ENCODE data around the gene ST6GALNAC5.

Gene ST6GALNAC5

GRCh38 chr1:76949503-76949902 is 82.2 kb downstream of the ST6GALNAC5 start:
- TF ChIP-seq, protein P1, sequence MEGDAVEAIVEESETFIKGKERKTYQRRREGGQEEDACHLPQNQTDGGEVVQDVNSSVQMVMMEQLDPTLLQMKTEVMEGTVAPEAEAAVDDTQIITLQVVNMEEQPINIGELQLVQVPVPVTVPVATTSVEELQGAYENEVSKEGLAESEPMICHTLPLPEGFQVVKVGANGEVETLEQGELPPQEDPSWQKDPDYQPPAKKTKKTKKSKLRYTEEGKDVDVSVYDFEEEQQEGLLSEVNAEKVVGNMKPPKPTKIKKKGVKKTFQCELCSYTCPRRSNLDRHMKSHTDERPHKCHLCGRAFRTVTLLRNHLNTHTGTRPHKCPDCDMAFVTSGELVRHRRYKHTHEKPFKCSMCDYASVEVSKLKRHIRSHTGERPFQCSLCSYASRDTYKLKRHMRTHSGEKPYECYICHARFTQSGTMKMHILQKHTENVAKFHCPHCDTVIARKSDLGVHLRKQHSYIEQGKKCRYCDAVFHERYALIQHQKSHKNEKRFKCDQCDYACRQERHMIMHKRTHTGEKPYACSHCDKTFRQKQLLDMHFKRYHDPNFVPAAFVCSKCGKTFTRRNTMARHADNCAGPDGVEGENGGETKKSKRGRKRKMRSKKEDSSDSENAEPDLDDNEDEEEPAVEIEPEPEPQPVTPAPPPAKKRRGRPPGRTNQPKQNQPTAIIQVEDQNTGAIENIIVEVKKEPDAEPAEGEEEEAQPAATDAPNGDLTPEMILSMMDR (conservative IDR thresholded peaks at IDR 0.05), result no peak
- TF ChIP-seq ZFX (IDR thresholded peaks at IDR 0.05), result 0 out of 2 replicates have a peak, but pooled peaks have one; percentile 3
- no peak overlapping the region for H3K27ac ChIP-seq

DNA sequence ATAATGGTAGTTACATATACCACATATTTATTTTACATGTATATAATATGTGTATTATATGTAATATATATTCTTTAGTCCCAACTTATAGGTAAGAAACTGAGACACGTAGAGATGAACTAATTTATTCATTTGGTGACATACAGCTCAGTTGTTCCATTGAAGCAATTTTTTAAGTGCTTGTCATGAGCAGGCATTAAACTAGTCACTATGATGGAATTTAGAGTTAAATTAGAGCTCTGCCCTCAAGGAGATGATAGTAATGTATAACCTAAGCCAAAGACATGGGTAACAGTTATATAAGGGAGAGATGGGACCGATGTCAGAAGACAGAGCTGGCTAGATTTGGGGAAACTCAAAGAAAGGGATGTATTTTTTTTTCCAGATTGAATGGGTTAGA is 83.0 kb downstream of the ST6GALNAC5 start:
- TF ChIP-seq ZFX (IDR thresholded peaks at IDR 0.05), result no peak
- H3K27ac ChIP-seq, result no peak overlapping the region

DNA sequence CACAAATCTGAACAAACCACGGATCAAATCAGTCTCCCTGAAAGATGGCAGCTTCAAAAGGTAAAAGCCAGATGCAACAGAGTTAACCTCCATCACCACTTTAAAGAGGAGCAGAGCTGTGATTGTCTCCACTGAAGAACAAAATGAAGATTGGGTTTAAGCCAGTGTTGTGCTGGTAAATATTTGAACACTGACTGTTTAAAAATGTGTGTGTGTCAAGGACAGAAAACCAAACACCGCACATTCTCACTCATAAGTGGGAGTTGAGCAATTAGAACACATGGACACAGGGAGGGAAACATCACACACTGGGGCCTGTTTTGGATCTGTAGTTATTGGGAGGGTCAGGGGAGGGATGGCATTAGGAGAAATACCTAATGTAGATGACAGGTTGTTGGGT is 83.9 kb downstream of the ST6GALNAC5 start:
- H3K27ac ChIP-seq, result no peak overlapping the region
- TF ChIP-seq, protein P1 (conservative IDR thresholded peaks at IDR 0.05), result no peak
- TF ChIP-seq ZFX (IDR thresholded peaks at IDR 0.05), result no peak

DNA sequence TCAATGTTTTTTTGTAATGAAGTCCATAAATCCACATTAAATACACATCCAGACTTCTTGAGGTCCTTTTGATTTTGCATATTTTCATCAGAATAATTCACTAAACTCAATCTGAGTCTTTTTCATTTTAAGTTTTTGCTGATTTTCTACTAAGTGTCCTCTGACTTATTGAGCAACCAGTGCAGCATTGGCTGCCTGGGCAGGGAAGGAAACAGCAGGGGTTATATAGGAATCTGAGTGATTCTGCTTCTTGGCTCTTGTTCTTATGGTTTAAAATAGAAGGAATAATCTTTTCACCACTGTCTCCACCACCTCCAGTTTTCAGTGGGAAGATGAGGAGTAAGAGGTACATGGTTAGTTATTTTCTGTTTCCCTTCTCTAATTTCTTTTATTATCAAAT is 88.4 kb downstream of the ST6GALNAC5 start:
- no peak overlapping the region for H3K27ac ChIP-seq
- no peak for TF ChIP-seq ZFX (IDR thresholded peaks at IDR 0.05)

GRCh38 chr1:76957961-76958360 is 90.7 kb downstream of the ST6GALNAC5 start:
- H3K27ac ChIP-seq, result no peak overlapping the region
- TF ChIP-seq ZFX (IDR thresholded peaks at IDR 0.05), result no peak
- TF ChIP-seq, protein P1 (conservative IDR thresholded peaks at IDR 0.05), result no peak

- no peak overlapping the region for H3K27ac ChIP-seq
- TF ChIP-seq, protein P1 (conservative IDR thresholded peaks at IDR 0.05), result no peak
These were observed 91.5 kb downstream of the ST6GALNAC5 start for GRCh38 chr1:76958828-76959227.

DNA sequence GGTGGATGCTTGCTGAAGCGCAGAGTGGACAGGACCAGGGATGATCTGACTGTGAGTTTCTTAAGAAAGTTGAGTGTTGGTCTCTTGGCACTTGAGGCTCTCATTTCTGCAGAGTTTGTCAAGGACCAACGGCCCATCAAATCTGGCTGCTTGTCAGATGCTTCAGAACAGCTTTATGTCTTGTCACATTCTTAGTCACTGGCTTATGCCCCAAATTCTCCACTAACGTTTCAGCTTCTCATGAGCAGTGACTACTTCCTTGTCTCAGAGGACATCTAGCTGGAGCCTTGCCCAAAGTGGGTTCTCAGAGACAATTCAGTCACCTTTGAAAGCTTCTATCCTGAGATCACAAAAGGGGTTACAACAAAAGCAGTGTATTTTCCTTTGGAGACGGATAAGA is 92.3 kb downstream of the ST6GALNAC5 start:
- no peak for TF ChIP-seq ZFX (IDR thresholded peaks at IDR 0.05)
- TF ChIP-seq, protein P1 (conservative IDR thresholded peaks at IDR 0.05), result no peak
- no peak overlapping the region for H3K27ac ChIP-seq

DNA sequence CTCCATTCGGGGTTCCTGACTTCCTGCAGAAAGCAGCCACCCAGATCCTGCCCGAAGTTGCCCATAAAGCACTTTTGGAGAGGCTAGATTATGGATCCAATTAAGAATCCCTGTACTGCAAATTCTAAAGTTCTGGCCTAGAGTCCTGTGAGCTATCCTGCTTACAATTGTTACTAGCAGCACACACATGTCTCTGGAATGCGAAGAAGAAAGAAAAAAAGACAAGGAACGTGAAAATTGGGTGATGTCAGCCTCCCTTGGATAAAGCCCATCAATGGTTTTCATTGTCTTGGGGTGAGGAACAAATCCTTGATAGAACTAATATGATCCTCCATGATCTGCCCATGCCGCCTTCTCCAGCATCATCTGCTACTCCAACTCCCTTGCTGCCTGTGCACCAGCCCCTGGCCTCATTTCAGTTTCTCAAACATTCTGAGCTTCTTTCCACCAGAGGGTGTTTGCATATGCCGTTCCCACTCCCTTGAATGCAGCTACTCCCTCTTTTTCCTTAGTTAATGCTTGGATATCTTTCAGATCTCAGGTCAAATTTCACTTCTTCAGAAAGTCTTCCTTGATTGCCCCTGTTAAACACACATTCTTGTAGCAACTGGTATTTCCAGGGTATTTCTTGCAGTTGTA is 94.0 kb downstream of the ST6GALNAC5 start:
- H3K27ac ChIP-seq, result no peak overlapping the region
- TF ChIP-seq, protein P1 (conservative IDR thresholded peaks at IDR 0.05), result 0 out of 2 replicates have a peak, but pooled peaks have one; percentile 6
- no peak for TF ChIP-seq ZFX (IDR thresholded peaks at IDR 0.05)

Data from C4-2B (cell line).